ENCODE data around the gene STARD3NL.
"Not testable (repeated sequence)": the region's sequence is repeated elsewhere in the genome, so short reads cannot be mapped to it uniquely, and the experiment has no call there.

The STARD3NL gene

DNA sequence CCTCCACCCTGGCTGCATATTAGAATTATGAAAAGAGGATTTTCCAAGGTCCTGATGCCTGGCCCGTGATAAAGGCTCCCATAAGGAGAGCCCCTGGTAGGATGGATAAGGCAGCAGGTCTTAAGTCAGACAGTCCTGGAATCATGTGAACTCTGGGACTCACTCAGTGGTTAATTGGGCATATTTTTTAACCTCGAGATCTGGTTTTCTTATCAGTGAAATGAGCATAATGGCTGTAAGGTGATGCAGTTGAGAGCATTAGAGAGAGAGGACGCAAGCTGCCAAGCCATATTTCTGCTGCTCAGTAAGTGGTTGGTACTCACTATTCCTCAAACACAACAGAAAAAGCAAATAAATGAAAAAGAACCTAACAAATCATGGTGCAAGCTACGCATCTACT, 57.6 kb downstream of the STARD3NL start:
- H3K4me3 ChIP-seq (replicated peaks; ENCODE audit: low read depth, low read length) = no peak overlapping the region
- DNase-seq (ENCODE audit: low read depth) = no peak
- TF ChIP-seq, protein P1, sequence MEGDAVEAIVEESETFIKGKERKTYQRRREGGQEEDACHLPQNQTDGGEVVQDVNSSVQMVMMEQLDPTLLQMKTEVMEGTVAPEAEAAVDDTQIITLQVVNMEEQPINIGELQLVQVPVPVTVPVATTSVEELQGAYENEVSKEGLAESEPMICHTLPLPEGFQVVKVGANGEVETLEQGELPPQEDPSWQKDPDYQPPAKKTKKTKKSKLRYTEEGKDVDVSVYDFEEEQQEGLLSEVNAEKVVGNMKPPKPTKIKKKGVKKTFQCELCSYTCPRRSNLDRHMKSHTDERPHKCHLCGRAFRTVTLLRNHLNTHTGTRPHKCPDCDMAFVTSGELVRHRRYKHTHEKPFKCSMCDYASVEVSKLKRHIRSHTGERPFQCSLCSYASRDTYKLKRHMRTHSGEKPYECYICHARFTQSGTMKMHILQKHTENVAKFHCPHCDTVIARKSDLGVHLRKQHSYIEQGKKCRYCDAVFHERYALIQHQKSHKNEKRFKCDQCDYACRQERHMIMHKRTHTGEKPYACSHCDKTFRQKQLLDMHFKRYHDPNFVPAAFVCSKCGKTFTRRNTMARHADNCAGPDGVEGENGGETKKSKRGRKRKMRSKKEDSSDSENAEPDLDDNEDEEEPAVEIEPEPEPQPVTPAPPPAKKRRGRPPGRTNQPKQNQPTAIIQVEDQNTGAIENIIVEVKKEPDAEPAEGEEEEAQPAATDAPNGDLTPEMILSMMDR (IDR thresholded peaks at IDR 0.05; ENCODE audit: low read length, missing control alignments) = no peak

DNA sequence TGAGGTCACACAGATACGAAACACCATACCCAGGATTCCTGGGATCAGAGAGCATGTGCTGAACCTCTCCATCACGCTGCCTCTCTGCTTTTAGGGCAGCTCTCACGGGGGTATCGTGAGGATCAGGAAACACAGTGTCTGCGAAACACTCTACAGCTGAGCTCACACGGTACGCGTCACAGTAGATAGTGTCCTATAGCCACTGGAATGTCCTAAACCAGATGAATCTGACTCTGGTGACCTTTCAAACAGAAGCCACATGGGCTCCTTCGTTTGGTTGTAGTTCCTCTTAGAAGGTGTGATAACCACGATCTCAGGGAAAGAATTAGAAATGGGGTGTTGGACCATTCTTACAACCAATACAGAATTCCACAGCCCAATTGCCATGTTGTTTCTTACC, 61.1 kb downstream of the STARD3NL start:
- not testable (repeated sequence) for H3K4me3 ChIP-seq (replicated peaks; ENCODE audit: low read depth, low read length); DNase-seq (ENCODE audit: low read depth)

DNA sequence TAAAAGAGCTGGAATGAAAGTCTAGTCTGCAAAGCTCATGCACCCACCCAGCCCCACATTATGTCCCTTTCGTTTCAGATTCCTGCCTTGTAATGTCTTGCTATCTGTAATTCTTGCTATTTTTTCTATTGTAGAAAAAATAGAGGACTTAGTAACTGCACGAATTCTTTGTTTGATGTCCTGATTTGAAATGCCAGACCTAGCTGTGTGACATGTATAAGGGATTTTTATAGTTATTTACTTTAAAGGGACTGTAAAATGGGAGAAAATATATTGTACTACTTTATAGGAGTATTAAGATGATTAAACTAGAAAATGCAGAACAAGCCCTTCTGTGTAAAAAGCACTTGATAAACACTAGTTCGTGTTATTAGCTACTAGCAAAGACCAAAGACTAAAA, 63.0 kb downstream of the STARD3NL start:
- no peak for DNase-seq (ENCODE audit: low read depth)
- no peak overlapping the region for H3K4me3 ChIP-seq (replicated peaks; ENCODE audit: low read depth, low read length)
- TF ChIP-seq, protein P1 (IDR thresholded peaks at IDR 0.05; ENCODE audit: low read length, missing control alignments) = no peak

DNA sequence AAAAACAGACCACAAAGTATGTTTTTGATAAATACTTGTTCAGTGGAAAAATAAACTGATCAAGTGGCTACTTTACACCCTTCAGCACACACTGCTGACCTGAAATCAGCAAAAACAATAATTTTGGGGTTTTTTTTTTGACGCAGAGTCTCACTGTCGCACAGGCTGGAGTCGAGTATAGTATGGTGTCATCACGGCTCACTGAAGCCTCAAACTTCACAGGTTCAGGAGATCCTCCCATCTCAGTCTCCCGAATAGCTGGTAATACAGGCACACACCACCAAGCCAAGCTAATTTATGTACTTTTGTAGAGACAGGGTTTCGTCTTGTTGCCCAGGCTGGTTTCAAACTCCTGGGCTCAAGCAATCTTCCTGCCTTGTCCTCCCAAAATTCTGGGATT, 64.8 kb downstream of the STARD3NL start:
- no peak for DNase-seq (ENCODE audit: low read depth)
- TF ChIP-seq, protein P1 (IDR thresholded peaks at IDR 0.05; ENCODE audit: low read length, missing control alignments) = no peak
- no peak overlapping the region for H3K4me3 ChIP-seq (replicated peaks; ENCODE audit: low read depth, low read length)

DNA sequence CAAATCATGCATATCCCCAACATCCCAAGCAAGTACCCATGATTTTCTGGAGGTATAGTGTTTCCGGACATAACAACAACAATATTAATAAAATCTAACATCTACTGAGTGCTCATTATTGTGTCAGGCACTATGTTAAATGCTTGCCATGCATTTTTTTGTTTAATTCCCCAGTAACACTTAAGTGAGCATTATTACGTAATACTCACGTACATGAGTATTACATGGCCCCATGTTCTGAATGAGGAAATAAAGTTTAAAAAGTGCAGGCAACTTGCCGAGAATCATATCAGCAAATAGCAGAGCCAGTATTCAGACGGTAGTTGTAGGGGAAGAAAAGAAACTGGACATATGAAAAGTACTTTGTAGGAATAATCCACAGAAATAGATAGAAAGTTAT, 65.3 kb downstream of the STARD3NL start:
- H3K4me3 ChIP-seq (replicated peaks; ENCODE audit: low read depth, low read length) = not testable (repeated sequence)
- peak; percentile 11 for DNase-seq (ENCODE audit: low read depth)

DNA sequence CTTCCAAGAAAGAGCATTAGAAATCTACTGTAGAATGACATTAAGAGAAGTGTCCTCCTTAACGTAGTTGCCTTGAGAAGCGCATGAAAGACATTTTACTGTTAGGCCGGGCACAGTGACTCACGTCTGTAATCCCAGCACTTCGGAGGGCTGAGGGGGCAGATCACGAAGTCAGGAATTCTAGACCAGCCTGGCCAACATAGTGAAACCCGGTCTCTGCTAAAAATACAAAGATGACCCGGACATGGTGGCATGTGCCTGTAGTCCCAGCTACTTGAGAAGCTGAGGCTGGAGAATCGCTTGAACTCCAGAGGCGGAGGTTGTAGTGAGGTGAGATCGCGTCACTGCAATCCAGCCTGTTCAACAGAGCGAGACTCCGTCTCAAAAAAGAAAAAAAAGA, 66.5 kb downstream of the STARD3NL start:
- H3K4me3 ChIP-seq (replicated peaks; ENCODE audit: low read depth, low read length) = no peak overlapping the region
- TF ChIP-seq, protein P1 (IDR thresholded peaks at IDR 0.05; ENCODE audit: low read length, missing control alignments) = no peak

DNA sequence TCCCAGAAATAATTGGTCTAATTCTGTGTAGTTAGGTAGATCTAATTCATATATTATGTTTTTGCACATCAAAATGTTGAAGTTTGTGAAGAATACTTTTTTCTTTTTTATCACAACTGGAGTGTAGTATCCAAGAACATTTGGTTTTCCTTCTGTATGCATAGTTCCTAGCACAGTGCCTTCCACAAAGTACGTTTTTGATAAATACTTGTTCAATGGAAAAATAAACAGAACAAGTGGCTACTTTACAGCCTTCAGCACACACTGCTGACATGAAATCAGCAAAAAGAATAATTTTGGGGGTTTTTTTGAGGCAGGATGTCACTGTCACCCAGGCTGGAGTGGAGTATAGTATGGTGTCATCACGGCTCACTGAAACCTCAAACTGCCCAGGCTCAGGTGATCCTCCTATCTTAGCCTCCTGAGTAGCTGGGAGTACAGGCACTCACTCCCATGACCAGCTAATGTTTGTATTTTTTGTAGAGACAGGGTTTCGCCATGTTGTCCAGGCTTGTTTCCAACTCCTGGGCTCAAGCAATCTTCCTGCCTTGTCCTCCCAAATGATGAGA, 67.4 kb downstream of the STARD3NL start:
- no peak for DNase-seq (ENCODE audit: low read depth)
- TF ChIP-seq, protein P1 (IDR thresholded peaks at IDR 0.05; ENCODE audit: low read length, missing control alignments) = no peak
- H3K4me3 ChIP-seq (replicated peaks; ENCODE audit: low read depth, low read length) = no peak overlapping the region

More for the DNA sequence above, 66.5 kb downstream of the STARD3NL start:
- no peak for DNase-seq (ENCODE audit: low read depth)

DNA sequence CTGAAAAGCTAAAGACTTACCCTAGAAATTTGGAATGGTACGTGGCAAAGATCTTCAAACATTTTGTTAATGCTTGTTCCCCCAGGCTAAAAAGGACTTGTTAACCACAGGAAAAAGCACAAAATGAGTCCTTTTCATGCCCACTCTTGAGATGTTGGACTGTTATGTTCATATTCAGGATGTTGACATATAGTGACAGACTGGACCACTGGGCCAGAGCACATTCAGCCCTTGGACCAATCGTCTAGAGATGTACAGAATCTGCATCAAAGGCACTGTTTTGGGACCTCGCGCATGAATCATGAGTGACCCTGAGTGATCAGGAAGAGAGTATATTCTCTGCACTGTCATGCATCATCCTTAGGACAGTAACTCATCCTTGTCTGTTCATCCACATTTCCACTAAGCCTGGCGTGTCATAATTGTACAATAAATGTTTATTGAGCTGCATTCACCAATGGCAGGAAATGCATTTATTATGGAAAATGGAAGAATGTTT, 70.1 kb downstream of the STARD3NL start:
- no peak overlapping the region for H3K4me3 ChIP-seq (replicated peaks; ENCODE audit: low read depth, low read length)
- TF ChIP-seq, protein P1 (IDR thresholded peaks at IDR 0.05; ENCODE audit: low read length, missing control alignments) = no peak

DNA sequence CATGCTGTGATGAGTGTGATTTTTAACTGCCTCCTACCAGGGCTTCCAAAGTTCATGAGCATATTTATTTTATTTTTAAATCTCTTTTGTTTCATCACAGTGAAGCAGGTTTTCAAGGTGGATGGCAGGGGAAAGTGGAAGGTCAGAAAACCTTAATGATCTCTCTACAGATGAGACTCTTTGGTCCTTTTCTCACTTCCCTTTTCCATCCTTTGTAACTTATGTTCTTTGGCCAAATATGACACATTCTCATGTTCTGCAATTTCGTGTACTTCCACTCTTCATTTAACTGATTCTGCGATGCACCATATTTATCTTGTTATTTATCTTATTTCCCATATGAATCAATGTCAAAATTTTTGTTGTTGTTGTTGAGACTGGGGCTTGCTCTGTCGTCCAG, 71.8 kb downstream of the STARD3NL start:
- not testable (repeated sequence) for H3K4me3 ChIP-seq (replicated peaks; ENCODE audit: low read depth, low read length); DNase-seq (ENCODE audit: low read depth)

More for the DNA sequence above, 70.1 kb downstream of the STARD3NL start:
- no peak for DNase-seq (ENCODE audit: low read depth)
